Gastroesophageal sphincter (tissue), 4 donors: Measurements from ENCODE around the gene ZNF30. TPM values are rescaled to one million over a fixed set of nuclear protein-coding genes. Genes with fewer than 3 reads are reported as not detected.
"Not testable (repeated sequence)": the region's sequence is repeated elsewhere in the genome, so short reads cannot be mapped to it uniquely, and the experiment has no call there.

ENCODE experiments used
- ATAC-seq: fragments of 150-250 bp; one replicate; pipeline ENCODE4 v1.9.1; 2016; ENCODE audit warnings: mild to moderate bottlenecking, moderate library complexity
- H3K27ac ChIP-seq, 4 donors: fragments of 200-600 bp; sonication (generic) in 3 of 4; 1 replicate in 3 of 4; 2 replicates in 1 of 4; pipeline ENCODE4 v1.5.1; 2016 to 2019
- H3K27me3 ChIP-seq: fragments of 200-600 bp; sonication (generic); one replicate; pipeline ENCODE4 v1.5.1; 2019
- H3K36me3 ChIP-seq, 2 donors: fragments of 200-600 bp; sonication (generic); one replicate each; pipeline ENCODE4 v1.5.1; 2019; ENCODE audit warnings: control low read depth in 1 of 2
- H3K4me1 ChIP-seq, 3 donors: fragments of 200-600 bp; sonication (generic); 1 replicate in 2 of 3; 2 replicates in 1 of 3; pipeline ENCODE4 v1.5.1; 2016 to 2019; ENCODE audit warnings: control low read depth in 2 of 3
- H3K4me3 ChIP-seq, 2 donors: fragments of 200-600 bp; sonication (generic); one replicate each; pipeline ENCODE4 v1.5.1; 2019; ENCODE audit warnings: mild to moderate bottlenecking in 1 of 2, moderate library complexity in 1 of 2
- H3K9me3 ChIP-seq, 3 donors: fragments of 200-600 bp; sonication (generic); one replicate each; pipeline ENCODE4 v1.5.1; 2017 to 2019; ENCODE audit warnings: control low read depth in 2 of 3
- EP300 ChIP-seq: sonication (generic); formaldehyde crosslinking; IDR thresholded peaks from one replicate; pipeline ENCODE4 v1.6.1; 2017; ENCODE audit warnings: antibody characterized with exemption, mild to moderate bottlenecking
- POLR2A ChIP-seq, 2 donors: fragments of 450-650 bp; IDR thresholded peaks; one replicate each; pipeline ENCODE4 v1.6.1; 2017; ENCODE audit warnings: antibody characterized with exemption in 2 of 2, mild to moderate bottlenecking in 2 of 2, moderate library complexity in 1 of 2
- POLR2AphosphoS5 ChIP-seq: sonication (generic); formaldehyde crosslinking; IDR thresholded peaks from one replicate; pipeline ENCODE4 v1.6.1; 2017; ENCODE audit warnings: antibody characterized with exemption
- WGBS, 2 donors: methylation state at CpG; one replicate each; pipeline ENCODE4 v1.1.5; 2018; ENCODE audit warnings: low coverage in 1 of 2; 5-methylcytosine and 5-hydroxymethylcytosine counted together
- total RNA-seq, 4 donors: library from RNA; depleted of rRNA; stranded (reverse); fragments of >200 nt; gene quantifications; one replicate each; pipeline ENCODE4 v1.1.0, GENCODE V29; 2016
- TF ChIP-seq, protein P1 (sequence below), 4 experiments: fragments of 200-600 bp in 2 of 4; fragments of 450-650 bp in 2 of 4; sonication (generic) in 1 of 4; IDR thresholded peaks; one replicate each; pipeline ENCODE4 v1.5.1; 2017 to 2019; ENCODE audit warnings: antibody characterized with exemption in 4 of 4, mild to moderate bottlenecking in 2 of 4, moderate library complexity in 2 of 4

The ZNF30 gene
- total RNA-seq, 4 donors from 2014 or later, result 0.94 to 2.8 (median 2.4) TPM

DNA sequence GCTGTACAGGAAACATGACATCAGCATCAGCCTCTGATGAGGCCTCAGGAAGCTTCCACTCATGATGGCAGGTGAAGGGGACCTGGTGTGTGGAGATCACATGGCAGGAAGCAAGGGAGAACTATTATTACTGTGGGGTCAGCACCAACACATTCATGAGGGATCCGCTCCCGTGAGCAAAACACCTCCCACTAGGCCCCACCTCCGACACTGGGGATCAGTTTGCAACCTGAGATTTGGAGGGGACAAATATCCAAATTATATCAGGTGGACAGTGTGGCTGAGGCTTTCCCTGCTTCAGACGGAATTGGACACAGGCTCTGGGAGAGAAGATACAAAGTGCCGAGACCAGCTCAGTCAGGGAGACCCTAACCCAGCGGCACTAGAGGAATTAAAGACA lies 43.0 kb downstream of the ZNF30 start:
- no peaks in the 10 kb centered on the region for H3K27me3 ChIP-seq
- H3K36me3 ChIP-seq, result no peaks in the 10 kb centered on the region
- WGBS, 2 donors, result 85 to 100% methylated on average over 1 to 6 of the region's 6 CpGs
- H3K9me3 ChIP-seq, result no peaks in the 10 kb centered on the region
- ATAC-seq, result no peak
- no peak overlapping the region for H3K4me3 ChIP-seq
- no peak overlapping the region for H3K27ac ChIP-seq
- TF ChIP-seq POLR2A (IDR thresholded peaks at IDR 0.05) (no peak), POLR2AphosphoS5 (no peak)
- TF ChIP-seq, protein P1, sequence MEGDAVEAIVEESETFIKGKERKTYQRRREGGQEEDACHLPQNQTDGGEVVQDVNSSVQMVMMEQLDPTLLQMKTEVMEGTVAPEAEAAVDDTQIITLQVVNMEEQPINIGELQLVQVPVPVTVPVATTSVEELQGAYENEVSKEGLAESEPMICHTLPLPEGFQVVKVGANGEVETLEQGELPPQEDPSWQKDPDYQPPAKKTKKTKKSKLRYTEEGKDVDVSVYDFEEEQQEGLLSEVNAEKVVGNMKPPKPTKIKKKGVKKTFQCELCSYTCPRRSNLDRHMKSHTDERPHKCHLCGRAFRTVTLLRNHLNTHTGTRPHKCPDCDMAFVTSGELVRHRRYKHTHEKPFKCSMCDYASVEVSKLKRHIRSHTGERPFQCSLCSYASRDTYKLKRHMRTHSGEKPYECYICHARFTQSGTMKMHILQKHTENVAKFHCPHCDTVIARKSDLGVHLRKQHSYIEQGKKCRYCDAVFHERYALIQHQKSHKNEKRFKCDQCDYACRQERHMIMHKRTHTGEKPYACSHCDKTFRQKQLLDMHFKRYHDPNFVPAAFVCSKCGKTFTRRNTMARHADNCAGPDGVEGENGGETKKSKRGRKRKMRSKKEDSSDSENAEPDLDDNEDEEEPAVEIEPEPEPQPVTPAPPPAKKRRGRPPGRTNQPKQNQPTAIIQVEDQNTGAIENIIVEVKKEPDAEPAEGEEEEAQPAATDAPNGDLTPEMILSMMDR (IDR thresholded peaks at IDR 0.05), result no peak
- peaks cover 0 to 7% (median 4%) of the 10 kb centered on the region in 3 donors for H3K4me1 ChIP-seq

DNA sequence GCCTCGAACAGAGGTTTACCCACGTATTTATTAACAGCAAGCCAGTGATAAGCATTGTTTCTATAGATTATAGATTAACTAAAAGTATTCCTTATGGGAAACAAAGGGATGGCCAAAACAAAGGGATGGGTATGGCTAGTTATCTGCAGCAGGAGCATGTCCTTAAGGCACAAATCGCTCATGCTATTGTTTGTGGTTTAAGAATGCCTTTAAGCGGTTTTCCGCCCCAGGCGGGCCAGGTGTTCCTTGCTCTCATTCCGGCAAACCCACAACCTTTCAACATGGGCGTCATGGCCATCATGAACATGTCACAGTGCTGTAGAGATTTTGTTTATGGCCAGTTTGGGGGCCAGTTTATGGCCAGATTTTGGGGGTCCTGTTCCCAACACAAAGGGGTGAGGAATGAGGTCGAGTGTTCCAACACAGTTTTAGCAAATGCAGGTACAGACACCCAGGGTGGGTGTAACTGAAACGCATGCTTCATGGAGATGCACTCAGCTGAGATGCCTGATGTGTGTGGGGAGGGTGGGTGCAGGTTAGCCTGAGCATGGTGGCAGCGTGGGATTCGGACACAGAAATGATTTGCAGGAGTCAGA lies 43.6 kb downstream of the ZNF30 start:
- not testable (repeated sequence) for ATAC-seq, H3K4me3 ChIP-seq, H3K4me1 ChIP-seq, H3K9me3 ChIP-seq, H3K27me3 ChIP-seq, H3K27ac ChIP-seq, H3K36me3 ChIP-seq
- 83 to 85% methylated on average over 5 to 10 of the region's 12 CpGs for WGBS, 2 donors

DNA sequence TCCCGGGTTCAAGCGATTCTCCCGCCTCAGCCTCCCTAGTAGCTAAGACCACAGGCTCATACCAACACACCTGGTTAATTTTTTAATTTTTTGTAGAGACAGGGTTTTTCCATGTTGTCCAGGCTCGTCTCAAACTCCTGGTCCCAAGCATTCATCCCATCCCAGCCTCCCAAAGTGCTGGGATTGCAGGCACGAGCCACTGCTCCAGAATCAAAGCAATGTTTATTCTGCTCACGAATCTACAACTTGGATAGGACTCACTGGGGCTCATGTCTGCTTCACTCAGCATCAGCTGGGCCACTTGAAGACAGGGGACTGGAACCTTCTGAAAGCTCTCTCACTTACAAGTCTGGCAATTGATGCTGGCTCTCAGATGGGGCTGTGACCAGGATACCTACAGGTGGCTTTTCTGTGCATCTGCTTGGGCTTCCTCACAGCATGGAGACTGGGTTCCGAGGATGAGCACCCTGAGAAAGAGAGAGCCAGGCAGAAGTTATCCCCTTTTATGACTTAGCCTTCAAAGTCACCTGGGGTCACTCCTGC lies 45.5 kb downstream of the ZNF30 start:
- no peak overlapping the region for H3K4me3 ChIP-seq
- no peak overlapping the region for H3K27ac ChIP-seq
- no peak for TF ChIP-seq POLR2A (IDR thresholded peaks at IDR 0.05)
- TF ChIP-seq, protein P1 (IDR thresholded peaks at IDR 0.05), result no peak
- no peak for TF ChIP-seq EP300
- no peak for TF ChIP-seq POLR2AphosphoS5
- no peaks in the 10 kb centered on the region for H3K36me3 ChIP-seq
- ATAC-seq, result no peak
- peaks cover 0 to 7% (median 4%) of the 10 kb centered on the region in 3 donors for H3K4me1 ChIP-seq
- 80 to 90% methylated on average over 1 to 5 of the region's 7 CpGs for WGBS, 2 donors
- peaks cover 4% of the 10 kb centered on the region for H3K27me3 ChIP-seq
- peaks cover 0 to 8% (median 0%) of the 10 kb centered on the region in 3 donors for H3K9me3 ChIP-seq

DNA sequence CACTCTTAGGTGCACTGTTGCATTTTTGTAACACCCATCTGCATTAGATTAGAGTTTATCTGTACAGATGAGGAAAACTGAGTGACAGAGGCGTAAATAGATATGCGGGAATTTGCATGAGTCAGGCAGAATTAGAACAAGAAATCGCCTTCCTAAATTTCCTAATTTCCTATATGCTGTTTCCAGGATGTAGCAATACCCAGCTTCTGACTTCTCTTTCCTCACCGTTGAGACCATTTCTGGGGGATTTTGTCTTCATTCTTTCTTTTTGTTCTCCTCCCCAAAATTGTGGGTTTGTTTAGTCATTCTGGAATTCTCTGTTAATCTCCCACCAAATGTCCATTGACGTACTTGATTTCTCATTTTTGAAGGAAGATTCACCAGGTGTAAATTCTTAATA lies 47.9 kb downstream of the ZNF30 start:
- TF ChIP-seq, protein P1 (IDR thresholded peaks at IDR 0.05), result no peak
- no peak for TF ChIP-seq POLR2AphosphoS5
- TF ChIP-seq EP300, result no peak
- no peak for TF ChIP-seq POLR2A (IDR thresholded peaks at IDR 0.05)
- no peak overlapping the region for H3K27ac ChIP-seq

DNA sequence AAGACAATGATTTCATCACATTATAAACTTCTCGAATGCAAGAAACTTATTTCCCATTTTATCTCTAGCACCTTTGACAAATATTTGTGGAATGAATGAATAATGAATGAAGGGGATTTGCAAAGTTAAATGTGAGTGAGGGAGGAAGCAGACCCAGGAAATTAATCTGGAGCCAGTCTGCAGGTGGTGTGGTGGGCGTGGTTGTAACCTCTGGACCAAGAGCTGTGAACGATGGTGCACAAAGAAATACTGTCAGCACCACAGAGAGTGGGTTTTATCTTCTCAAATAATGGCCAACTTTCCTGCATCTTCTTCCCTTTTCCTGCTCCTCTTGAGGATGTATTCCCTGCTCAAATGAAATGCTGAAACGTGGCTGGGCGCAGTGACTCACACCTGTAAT lies 48.4 kb downstream of the ZNF30 start:
- ATAC-seq, result no peak
- peaks cover 0 to 7% (median 4%) of the 10 kb centered on the region in 3 donors for H3K4me1 ChIP-seq
- H3K27me3 ChIP-seq, result peaks cover 5% of the 10 kb centered on the region
- peaks cover 0 to 8% (median 0%) of the 10 kb centered on the region in 3 donors for H3K9me3 ChIP-seq
- H3K4me3 ChIP-seq, result no peak overlapping the region
- 33 to 51% methylated on average over 1 to 3 of the region's 5 CpGs for WGBS, 2 donors
- H3K36me3 ChIP-seq, result no peaks in the 10 kb centered on the region
- no peak overlapping the region for H3K27ac ChIP-seq
- TF ChIP-seq POLR2A (IDR thresholded peaks at IDR 0.05), result no peak
- no peak for TF ChIP-seq POLR2AphosphoS5
- no peak for TF ChIP-seq EP300
- TF ChIP-seq, protein P1 (IDR thresholded peaks at IDR 0.05), result no peak

More for the DNA sequence above, 47.9 kb downstream of the ZNF30 start:
- peaks cover 4% of the 10 kb centered on the region for H3K27me3 ChIP-seq
- peaks cover 0 to 7% (median 4%) of the 10 kb centered on the region in 3 donors for H3K4me1 ChIP-seq
- H3K9me3 ChIP-seq, result peaks cover 0 to 8% (median 0%) of the 10 kb centered on the region in 3 donors
- H3K4me3 ChIP-seq, result no peak overlapping the region
- 56 to 69% methylated on average over 5 of the region's 5 CpGs for WGBS, 2 donors
- ATAC-seq, result no peak
- H3K36me3 ChIP-seq, result no peaks in the 10 kb centered on the region
